Suprapubic skin (tissue), 4 donors: ENCODE measurements around the gene SLIT1. TPM values are rescaled to one million over a fixed set of nuclear protein-coding genes. Genes with fewer than 3 reads are reported as not detected.

ENCODE experiments used
- DNase-seq, 2 donors: peaks; one replicate each; pipeline ENCODE4 v3.0.0-alpha.2; 2019; ENCODE audit warnings: low spot score in 2 of 2
- H3K27ac ChIP-seq: fragments of 200-600 bp; sonication (generic); one replicate; pipeline ENCODE4 v1.5.1; 2019
- H3K27me3 ChIP-seq: fragments of 200-600 bp; sonication (generic); one replicate; pipeline ENCODE4 v1.5.1; 2019
- H3K36me3 ChIP-seq: fragments of 200-600 bp; sonication (generic); one replicate; pipeline ENCODE4 v1.5.1; 2019
- H3K4me1 ChIP-seq: fragments of 200-600 bp; sonication (generic); one replicate; pipeline ENCODE4 v1.5.1; 2019
- H3K4me3 ChIP-seq: fragments of 200-600 bp; sonication (generic); one replicate; pipeline ENCODE4 v1.5.1; 2019; ENCODE audit warnings: mild to moderate bottlenecking
- H3K9me3 ChIP-seq: fragments of 200-600 bp; sonication (generic); one replicate; pipeline ENCODE4 v1.5.1; 2019
- CTCF ChIP-seq, 2 donors: fragments of 200-600 bp in 1 of 2; fragments of 450-650 bp in 1 of 2; sonication (generic) in 1 of 2; IDR thresholded peaks; one replicate each; pipeline ENCODE4 v1.5.1; 2016 to 2019; ENCODE audit warnings: antibody characterized with exemption in 2 of 2, mild to moderate bottlenecking in 1 of 2, moderate library complexity in 1 of 2
- EP300 ChIP-seq: sonication (generic); formaldehyde crosslinking; IDR thresholded peaks from one replicate; pipeline ENCODE4 v1.6.1; 2017; ENCODE audit warnings: antibody characterized with exemption
- POLR2A ChIP-seq, 2 donors: fragments of 450-650 bp; IDR thresholded peaks; one replicate each; pipeline ENCODE4 v1.6.1; 2017; ENCODE audit warnings: antibody characterized with exemption in 2 of 2, mild to moderate bottlenecking in 2 of 2, moderate library complexity in 2 of 2
- POLR2AphosphoS5 ChIP-seq, 3 donors: sonication (generic); formaldehyde crosslinking; IDR thresholded peaks; one replicate each; pipeline ENCODE4 v1.6.1; 2017; ENCODE audit warnings: antibody characterized with exemption in 3 of 3
- WGBS: methylation state at CpG from one replicate; pipeline ENCODE4 v1.1.5; 2018; 5-methylcytosine and 5-hydroxymethylcytosine counted together
- total RNA-seq, 4 donors: library from RNA; depleted of rRNA; stranded (reverse); fragments of >200 nt; gene quantifications; one replicate each; pipeline ENCODE4 v1.1.0, GENCODE V29; 2016

SLIT1 gene
- total RNA-seq, 4 donors from 2014 or later: 0.10 to 0.40 (median 0.11) TPM; not detected in 1

- Histone ChIP-seq H3K36me3 (no peaks in the 10 kb centered on the region), H3K9me3 (no peaks in the 10 kb centered on the region), H3K4me1 (peaks cover 6% of the 10 kb centered on the region), H3K27me3 (peaks cover 29% of the 10 kb centered on the region), H3K4me3 (no peak overlapping the region), H3K27ac (no peak overlapping the region)
- no peak for TF ChIP-seq CTCF (IDR thresholded peaks at IDR 0.05)
- TF ChIP-seq POLR2AphosphoS5 (IDR thresholded peaks at IDR 0.05): no peak
- no peak for TF ChIP-seq POLR2A (IDR thresholded peaks at IDR 0.05)
- no peak for TF ChIP-seq EP300
- DNase-seq: no peak
- 65% methylated on average over 7 of the region's 7 CpGs for WGBS
Observed at GRCh38 chr10:97032624-97033023, 153.1 kb downstream of the SLIT1 start.

- H3K27ac ChIP-seq: no peak overlapping the region
- no peak for DNase-seq
- H3K27me3 ChIP-seq: peaks cover 29% of the 10 kb centered on the region
- TF ChIP-seq CTCF (IDR thresholded peaks at IDR 0.05) (no peak), POLR2A (IDR thresholded peaks at IDR 0.05) (no peak)
- H3K4me1 ChIP-seq: no peaks in the 10 kb centered on the region
- no peak overlapping the region for H3K4me3 ChIP-seq
- H3K9me3 ChIP-seq: no peaks in the 10 kb centered on the region
- H3K36me3 ChIP-seq: no peaks in the 10 kb centered on the region
- WGBS: 81% methylated on average over 9 of the region's 11 CpGs
Observed at GRCh38 chr10:97031459-97031858, 154.3 kb downstream of the SLIT1 start.

GRCh38 chr10:97030894-97031293, 154.9 kb downstream of the SLIT1 start:
- H3K27ac ChIP-seq: no peak overlapping the region
- DNase-seq: no peak
- 83% methylated on average over 6 of the region's 6 CpGs for WGBS
- no peaks in the 10 kb centered on the region for H3K36me3 ChIP-seq
- TF ChIP-seq POLR2AphosphoS5 (IDR thresholded peaks at IDR 0.05) (no peak), POLR2A (IDR thresholded peaks at IDR 0.05) (no peak), CTCF (IDR thresholded peaks at IDR 0.05) (no peak), EP300 (no peak)
- H3K9me3 ChIP-seq: no peaks in the 10 kb centered on the region
- H3K4me3 ChIP-seq: no peak overlapping the region
- H3K27me3 ChIP-seq: peaks cover 28% of the 10 kb centered on the region
- H3K4me1 ChIP-seq: no peaks in the 10 kb centered on the region

- H3K9me3 ChIP-seq: no peaks in the 10 kb centered on the region
- no peak overlapping the region for H3K4me3 ChIP-seq
- H3K27ac ChIP-seq: no peak overlapping the region
- H3K36me3 ChIP-seq: no peaks in the 10 kb centered on the region
- peaks cover 12% of the 10 kb centered on the region for H3K27me3 ChIP-seq
- no peaks in the 10 kb centered on the region for H3K4me1 ChIP-seq
- TF ChIP-seq POLR2AphosphoS5 (IDR thresholded peaks at IDR 0.05): no peak
- TF ChIP-seq CTCF (IDR thresholded peaks at IDR 0.05): no peak
- no peak for TF ChIP-seq POLR2A (IDR thresholded peaks at IDR 0.05)
- TF ChIP-seq EP300: no peak
- no peak for DNase-seq
- 74% methylated on average over 3 of the region's 3 CpGs for WGBS
Observed at GRCh38 chr10:97029271-97029670, 156.5 kb downstream of the SLIT1 start.

- no peak for TF ChIP-seq POLR2AphosphoS5 (IDR thresholded peaks at IDR 0.05)
- TF ChIP-seq CTCF (IDR thresholded peaks at IDR 0.05): no peak
- no peak for TF ChIP-seq POLR2A (IDR thresholded peaks at IDR 0.05)
- TF ChIP-seq EP300: no peak
- no peak for DNase-seq
- Histone ChIP-seq H3K27me3 (peaks cover 10% of the 10 kb centered on the region), H3K27ac (no peak overlapping the region), H3K36me3 (no peaks in the 10 kb centered on the region), H3K9me3 (no peaks in the 10 kb centered on the region), H3K4me3 (no peak overlapping the region), H3K4me1 (peaks cover 5% of the 10 kb centered on the region)
- WGBS: 79% methylated on average over 3 of the region's 3 CpGs
Observed at GRCh38 chr10:97028832-97029178, 157.0 kb downstream of the SLIT1 start.
